GM11168 (cell line): Measurements from ENCODE around the gene DOCK4.

Experiments
- in situ Hi-C: fragments of 300-500 bp; cut with MboI; formaldehyde crosslinking; loops from one replicate; pipeline ENCODE4 v1.12.0; 2022; ENCODE audit warnings: low sequenced_read_pairs; ENCODE audit not compliant: unreplicated experiment

Gene DOCK4

GRCh38 chr7:111803015-111803758 is 403.0 kb downstream of the DOCK4 start:
- in situ Hi-C loops: no loop called here

GRCh38 chr7:111802194-111802772 is 403.9 kb downstream of the DOCK4 start:
- in situ Hi-C loops: no loop called here

GRCh38 chr7:111801277-111801676 is 404.9 kb downstream of the DOCK4 start:
- in situ Hi-C loops: no loop called here

- in situ Hi-C loops: no loop called here
Observed at GRCh38 chr7:111796671-111797070, 409.5 kb downstream of the DOCK4 start.

GRCh38 chr7:111789870-111790269 is 416.3 kb downstream of the DOCK4 start:
- in situ Hi-C loops: no loop called here

- in situ Hi-C loops: no loop called here
Observed at GRCh38 chr7:111789048-111789320, 417.2 kb downstream of the DOCK4 start.

- in situ Hi-C loops: no loop called here
Observed at GRCh38 chr7:111788286-111789047, 417.7 kb downstream of the DOCK4 start.

GRCh38 chr7:111787741-111788140 is 418.5 kb downstream of the DOCK4 start:
- in situ Hi-C loops: no loop called here

- in situ Hi-C loops: no loop called here
Observed at GRCh38 chr7:111787099-111787498, 419.1 kb downstream of the DOCK4 start.

- in situ Hi-C loops: no loop called here
Observed at GRCh38 chr7:111785076-111785475, 421.1 kb downstream of the DOCK4 start.

GRCh38 chr7:111784296-111784695 is 421.9 kb downstream of the DOCK4 start:
- in situ Hi-C loops: no loop called here

GRCh38 chr7:111783854-111784253 is 422.3 kb downstream of the DOCK4 start:
- in situ Hi-C loops: no loop called here

- in situ Hi-C loops: no loop called here
Observed at GRCh38 chr7:111780527-111780926, 425.7 kb downstream of the DOCK4 start.

GRCh38 chr7:111775206-111775605 is 431.0 kb downstream of the DOCK4 start:
- in situ Hi-C loops: no loop called here

- in situ Hi-C loops: loop anchor here (25.0 kb wide), 2 partner anchors 715 to 1140 kb away; partner anchors contain the start of gene LSMEM1
Observed at GRCh38 chr7:111772716-111773115, 433.5 kb downstream of the DOCK4 start.

- in situ Hi-C loops: loop anchor here (25.0 kb wide), 2 partner anchors 716 to 1141 kb away; partner anchors contain the start of gene LSMEM1
Observed at GRCh38 chr7:111771638-111772037, 434.6 kb downstream of the DOCK4 start.

GRCh38 chr7:111770116-111770515 is 436.1 kb downstream of the DOCK4 start:
- in situ Hi-C loops: loop anchor here (25.0 kb wide), 2 partner anchors 717 to 1142 kb away; partner anchors contain the start of gene LSMEM1

- in situ Hi-C loops: loop anchor here (25.0 kb wide), 2 partner anchors 721 to 1146 kb away; partner anchors contain the start of gene LSMEM1
Observed at GRCh38 chr7:111765751-111766643, 440.2 kb downstream of the DOCK4 start.

GRCh38 chr7:111763221-111763801 is 442.9 kb downstream of the DOCK4 start:
- in situ Hi-C loops: loop anchor here (25.0 kb wide), 2 partner anchors 724 to 1149 kb away; partner anchors contain the start of gene LSMEM1

- in situ Hi-C loops: loop anchor here (25.0 kb wide), 2 partner anchors 725 to 1150 kb away; partner anchors contain the start of gene LSMEM1
Observed at GRCh38 chr7:111762799-111763198, 443.4 kb downstream of the DOCK4 start.
